ENCODE data around the gene ETV4. TPM values are rescaled to one million over a fixed set of nuclear protein-coding genes. Genes with fewer than 3 reads are reported as not detected.

Gene ETV4
- total and polyA plus RNA-seq, 2 of the 13 experiments (the other 11 are each of a cell fraction or from before 2014, with no cell fraction given): 128 to 330 TPM

GRCh38 chr17:43588664-43589435, 42.7 kb upstream of the ETV4 start:
- Histone ChIP-seq H4K20me1 (ENCODE audit: insufficient read depth, low read length) (no peaks in the 10 kb centered on the region), H3K27me3 (ENCODE audit: control insufficient read depth in 1 of 2, insufficient read depth in 2 of 2, low read length in 2 of 2) (no peaks in the 10 kb centered on the region), H3K9ac (ENCODE audit: insufficient read depth, low read depth, low read length) (no peak overlapping the region), H3K27ac (ENCODE audit: extremely low read length, insufficient read depth, low read length) (peak overlapping the region; percentile 23), H3K79me2 (ENCODE audit: insufficient read depth, low read length) (no peaks in the 10 kb centered on the region), H2AFZ (ENCODE audit: low read length) (no peak overlapping the region), H3K4me1 (ENCODE audit: insufficient read depth, low read length) (peaks cover 59% of the 10 kb centered on the region), H3K4me3 (replicated peaks in 1 of 3; ENCODE audit: insufficient read depth in 1 of 3, low read depth in 2 of 3, low read length in 3 of 3) (no peak overlapping the region; a peak in 1 of 6 replicates), H3K9me3 (ENCODE audit: low read length) (no peaks in the 10 kb centered on the region), H3K36me3 (replicated peaks in 1 of 2; ENCODE audit: control insufficient read depth in 1 of 2, insufficient read depth in 2 of 2, low read length in 2 of 2) (no peaks in the 10 kb centered on the region), H3K4me2 (ENCODE audit: low read depth, low read length) (peak overlapping the region; percentile 36; the same call in 1 of the 2 replicates)
- intact Hi-C loops (cut with micrococcal nuclease; ENCODE audit: unreplicated experiment): no loop called here
- FAIRE-seq: peak; percentile 32
- peak; percentile 75 for DNase-seq (ENCODE audit: low spot score)
- WGBS (ENCODE audit: low lambda C conversion rate): 62% methylated on average over 9 of the region's 9 CpGs
- in situ Hi-C loops (cut with HindIII; ENCODE audit: extremely low pct_ligation_motif_present, low pct_unique_long_range_greater_than_20kb): no loop called here
- POLR2A ChIA-PET: no interaction called here
- no TSS peak for BruUV-seq (replicated peaks)
- peak; percentile 81 for ATAC-seq
- CTCF ChIA-PET (ENCODE audit: low intra/inter-chr PET ratio, low total read pairs): interaction anchor here (1.3 kb wide), 1 partner anchor 106 kb away, joined by 3 read pairs; no protein-coding TSS in a partner anchor
- TF ChIP-seq SMAD9 (CRISPR knock-in tag; IDR thresholded peaks at IDR 0.05) (no peak), SP1 (IDR thresholded peaks at IDR 0.05) (no peak), SP1 (CRISPR knock-in tag; IDR thresholded peaks at IDR 0.05) (0 out of 2 replicates have a peak, but pooled peaks have one; percentile 6), DR1 (CRISPR knock-in tag; IDR thresholded peaks at IDR 0.05) (no peak), GPBP1L1 (CRISPR knock-in tag; IDR thresholded peaks at IDR 0.05) (no peak), ZNF687 (CRISPR knock-in tag; IDR thresholded peaks at IDR 0.05) (peak; percentile 75), ZNF414 (CRISPR knock-in tag; IDR thresholded peaks at IDR 0.05) (0 out of 2 replicates have a peak, but pooled peaks have one; percentile 30), SMAD3 (CRISPR knock-in tag; IDR thresholded peaks at IDR 0.05) (no peak), RFXAP (CRISPR knock-in tag; IDR thresholded peaks at IDR 0.05; ENCODE audit: borderline replicate concordance) (no peak), STAT5B (CRISPR knock-in tag; IDR thresholded peaks at IDR 0.05) (no peak), YY1 (IDR thresholded peaks at IDR 0.05; ENCODE audit: insufficient read depth, insufficient replicate concordance, low read depth, low read length) (no peak), ZNF850 (CRISPR knock-in tag; conservative IDR thresholded peaks at IDR 0.05) (no peak), CREM (IDR thresholded peaks at IDR 0.05) (no peak; the same call in 1 of the 2 replicates), CREM (CRISPR knock-in tag; IDR thresholded peaks at IDR 0.05) (no peak), ARNTL (CRISPR knock-in tag; IDR thresholded peaks at IDR 0.05) (no peak), PCBP1 (IDR thresholded peaks at IDR 0.05; ENCODE audit: borderline replicate concordance, low read depth, low read length) (no peak), ZMYM4 (CRISPR knock-in tag; IDR thresholded peaks at IDR 0.05) (0 out of 2 replicates have a peak, but pooled peaks have one; percentile 45), FOXO1 (CRISPR knock-in tag; IDR thresholded peaks at IDR 0.05) (peak; percentile 43; the same call in 1 of the 2 replicates), SATB2 (CRISPR knock-in tag; IDR thresholded peaks at IDR 0.05) (no peak), CHD2 (IDR thresholded peaks at IDR 0.05; ENCODE audit: low read depth, low read length) (no peak), ZNF264 (CRISPR knock-in tag; IDR thresholded peaks at IDR 0.05) (peak; percentile 94)
